Measurements from ENCODE around the gene CRYGC.

CRYGC gene

GRCh38 chr2:208134928-208135586 is 5.4 kb upstream of the CRYGC start (continued):
- TF ChIP-seq OSR2 (tag by site-specific recombination; IDR thresholded peaks at IDR 0.05) = no peak
- no peak for TF ChIP-seq ZNF558 (tag by site-specific recombination; IDR thresholded peaks at IDR 0.05)

GRCh38 chr2:208130712-208131110 is 1.1 kb upstream of the CRYGC start:
- Histone ChIP-seq H3K27ac (ENCODE audit: extremely low read depth, low read depth, low read length) (no peak overlapping the region), H3K4me3 (ENCODE audit: low read depth, low read length) (no peak overlapping the region), H3K36me3 (ENCODE audit: control insufficient read depth in 2 of 2, insufficient read depth in 1 of 2, low read length in 2 of 2) (no peaks in the 10 kb centered on the region), H3K4me1 (ENCODE audit: control insufficient read depth, insufficient read depth, low read length) (no peaks in the 10 kb centered on the region), H3K9me3 (ENCODE audit: control insufficient read depth, insufficient read depth, low read depth, low read length) (no peaks in the 10 kb centered on the region)
- CTCF ChIA-PET = interaction anchor here (0.8 to 1.0 kb wide), 2 partner anchors 45 to 124 kb away, joined by 3 read pairs; partner anchors contain the start of gene IDH1
- POLR2A ChIA-PET = no interaction called here
- no peak for TF ChIP-seq ZNF19 (tag by site-specific recombination; IDR thresholded peaks at IDR 0.05; ENCODE audit: low read depth)
- TF ChIP-seq ZXDB (tag by site-specific recombination; IDR thresholded peaks at IDR 0.05) = no peak
- TF ChIP-seq ZNF174 (tag by site-specific recombination; IDR thresholded peaks at IDR 0.05) = no peak
- TF ChIP-seq ZNF747 (tag by site-specific recombination; IDR thresholded peaks at IDR 0.05) = no peak
- no peak for TF ChIP-seq ZNF18 (tag by site-specific recombination; IDR thresholded peaks at IDR 0.05)
- TF ChIP-seq ZNF394 (tag by site-specific recombination; IDR thresholded peaks at IDR 0.05; ENCODE audit: borderline replicate concordance) = no peak
- TF ChIP-seq ZNF549 (tag by site-specific recombination; IDR thresholded peaks at IDR 0.05) = no peak
- TF ChIP-seq GLIS1 (tag by site-specific recombination; IDR thresholded peaks at IDR 0.05) = no peak
- TF ChIP-seq ZBTB7A (tag by site-specific recombination; IDR thresholded peaks at IDR 0.05; ENCODE audit: low read depth) = no peak
- TF ChIP-seq ZFP41 (tag by site-specific recombination; IDR thresholded peaks at IDR 0.05; ENCODE audit: borderline replicate concordance) = no peak
- TF ChIP-seq ZNF433 (tag by site-specific recombination; IDR thresholded peaks at IDR 0.05; ENCODE audit: low read depth) = no peak
- TF ChIP-seq ZBTB44 (tag by site-specific recombination; IDR thresholded peaks at IDR 0.05) = no peak
- no peak for TF ChIP-seq PRDM10 (tag by site-specific recombination; IDR thresholded peaks at IDR 0.05)
- TF ChIP-seq SP3 (tag by site-specific recombination; IDR thresholded peaks at IDR 0.05) = no peak
- TF ChIP-seq ZNF121 (tag by site-specific recombination; IDR thresholded peaks at IDR 0.05) = no peak
- TF ChIP-seq GLIS2 (tag by site-specific recombination; IDR thresholded peaks at IDR 0.05) = no peak
